ENCODE measurements around the gene FUT7. TPM values are rescaled to one million over a fixed set of nuclear protein-coding genes. Genes with fewer than 3 reads are reported as not detected.
A peak's percentile ranks its signal among the peaks of the same experiment; 100 is the strongest.

The FUT7 gene
- total RNA-seq, 1 experiment from 2014 or later = not detected

GRCh38 chr9:137056739-137057415, 25.0 kb upstream of the FUT7 start:
- no peak overlapping the region for H3K27ac ChIP-seq (ENCODE audit: low read depth, low read length, poor library complexity, severe bottlenecking)
- no peaks in the 10 kb centered on the region for H3K9me3 ChIP-seq (ENCODE audit: low read depth, low read length, poor library complexity, severe bottlenecking)
- DNase-seq (ENCODE audit: low spot score) = no peak
- ChIA-PET CTCF (no interaction called here), POLR2A (ENCODE audit: low non-redundant PET) (no interaction called here)
- no peaks in the 10 kb centered on the region for H3K36me3 ChIP-seq (ENCODE audit: insufficient read depth, low read length, poor library complexity, severe bottlenecking)
- peaks cover 11% of the 10 kb centered on the region for H3K27me3 ChIP-seq (replicated peaks; ENCODE audit: insufficient read depth, low read depth, low read length, poor library complexity)
- no peaks in the 10 kb centered on the region for H3K4me1 ChIP-seq (ENCODE audit: insufficient read depth, low read length, poor library complexity, severe bottlenecking)
- intact Hi-C loops (cut with micrococcal nuclease; ENCODE audit: unreplicated experiment) = no loop called here
- no peak for TF ChIP-seq EZH2 (IDR thresholded peaks at IDR 0.05; ENCODE audit: borderline replicate concordance, low read depth, low read length, poor library complexity, severe bottlenecking)
- TF ChIP-seq, protein P1, sequence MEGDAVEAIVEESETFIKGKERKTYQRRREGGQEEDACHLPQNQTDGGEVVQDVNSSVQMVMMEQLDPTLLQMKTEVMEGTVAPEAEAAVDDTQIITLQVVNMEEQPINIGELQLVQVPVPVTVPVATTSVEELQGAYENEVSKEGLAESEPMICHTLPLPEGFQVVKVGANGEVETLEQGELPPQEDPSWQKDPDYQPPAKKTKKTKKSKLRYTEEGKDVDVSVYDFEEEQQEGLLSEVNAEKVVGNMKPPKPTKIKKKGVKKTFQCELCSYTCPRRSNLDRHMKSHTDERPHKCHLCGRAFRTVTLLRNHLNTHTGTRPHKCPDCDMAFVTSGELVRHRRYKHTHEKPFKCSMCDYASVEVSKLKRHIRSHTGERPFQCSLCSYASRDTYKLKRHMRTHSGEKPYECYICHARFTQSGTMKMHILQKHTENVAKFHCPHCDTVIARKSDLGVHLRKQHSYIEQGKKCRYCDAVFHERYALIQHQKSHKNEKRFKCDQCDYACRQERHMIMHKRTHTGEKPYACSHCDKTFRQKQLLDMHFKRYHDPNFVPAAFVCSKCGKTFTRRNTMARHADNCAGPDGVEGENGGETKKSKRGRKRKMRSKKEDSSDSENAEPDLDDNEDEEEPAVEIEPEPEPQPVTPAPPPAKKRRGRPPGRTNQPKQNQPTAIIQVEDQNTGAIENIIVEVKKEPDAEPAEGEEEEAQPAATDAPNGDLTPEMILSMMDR (conservative IDR thresholded peaks at IDR 0.05; ENCODE audit: low read depth, low read length) = no peak
- no peak overlapping the region for H3K4me3 ChIP-seq (ENCODE audit: low read depth, low read length, poor library complexity, severe bottlenecking)
- BruUV-seq (replicated peaks) = no TSS peak

GRCh38 chr9:137055385-137056364, 23.8 kb upstream of the FUT7 start:
- intact Hi-C loops (cut with micrococcal nuclease; ENCODE audit: unreplicated experiment) = no loop called here
- Histone ChIP-seq H3K36me3 (ENCODE audit: insufficient read depth, low read length, poor library complexity, severe bottlenecking) (no peaks in the 10 kb centered on the region), H3K27me3 (replicated peaks; ENCODE audit: insufficient read depth, low read depth, low read length, poor library complexity) (peaks cover 11% of the 10 kb centered on the region), H3K9me3 (ENCODE audit: low read depth, low read length, poor library complexity, severe bottlenecking) (no peaks in the 10 kb centered on the region), H3K27ac (ENCODE audit: low read depth, low read length, poor library complexity, severe bottlenecking) (no peak overlapping the region), H3K4me3 (ENCODE audit: low read depth, low read length, poor library complexity, severe bottlenecking) (no peak overlapping the region), H3K4me1 (ENCODE audit: insufficient read depth, low read length, poor library complexity, severe bottlenecking) (no peaks in the 10 kb centered on the region)
- BruUV-seq (replicated peaks) = no TSS peak
- TF ChIP-seq, protein P1 (conservative IDR thresholded peaks at IDR 0.05; ENCODE audit: low read depth, low read length) = no peak
- no peak for TF ChIP-seq EZH2 (IDR thresholded peaks at IDR 0.05; ENCODE audit: borderline replicate concordance, low read depth, low read length, poor library complexity, severe bottlenecking)
- ChIA-PET POLR2A (ENCODE audit: low non-redundant PET) (interaction anchor here (0.6 kb wide), 1 partner anchor 10 kb away, joined by 4 read pairs; no protein-coding TSS in a partner anchor), CTCF (interaction anchor here (0.7 to 1.1 kb wide), 4 partner anchors 8 to 12 kb away, joined by 3 to 8 read pairs (median 3); partner anchors contain the start of gene NPDC1)
- DNase-seq (ENCODE audit: low spot score) = peak; percentile 42

GRCh38 chr9:137054932-137055384, 23.1 kb upstream of the FUT7 start:
- Histone ChIP-seq H3K36me3 (ENCODE audit: insufficient read depth, low read length, poor library complexity, severe bottlenecking) (no peaks in the 10 kb centered on the region), H3K4me1 (ENCODE audit: insufficient read depth, low read length, poor library complexity, severe bottlenecking) (no peaks in the 10 kb centered on the region), H3K9me3 (ENCODE audit: low read depth, low read length, poor library complexity, severe bottlenecking) (no peaks in the 10 kb centered on the region), H3K27me3 (replicated peaks; ENCODE audit: insufficient read depth, low read depth, low read length, poor library complexity) (peaks cover 11% of the 10 kb centered on the region), H3K27ac (ENCODE audit: low read depth, low read length, poor library complexity, severe bottlenecking) (no peak overlapping the region), H3K4me3 (ENCODE audit: low read depth, low read length, poor library complexity, severe bottlenecking) (no peak overlapping the region)
- BruUV-seq (replicated peaks) = no TSS peak
- TF ChIP-seq EZH2 (IDR thresholded peaks at IDR 0.05; ENCODE audit: borderline replicate concordance, low read depth, low read length, poor library complexity, severe bottlenecking) = no peak
- TF ChIP-seq, protein P1 (conservative IDR thresholded peaks at IDR 0.05; ENCODE audit: low read depth, low read length) = no peak
- DNase-seq (ENCODE audit: low spot score) = no peak
- POLR2A ChIA-PET (ENCODE audit: low non-redundant PET) = no interaction called here
- intact Hi-C loops (cut with micrococcal nuclease; ENCODE audit: unreplicated experiment) = no loop called here
- CTCF ChIA-PET = interaction anchor here (1.0 to 1.1 kb wide), 2 partner anchors 8 to 9 kb away, joined by 3 to 8 read pairs; partner anchors contain the start of gene NPDC1
